Epithelial cell of umbilical artery (primary cell): ENCODE results near the gene SIGLECL1. TPM values are rescaled to one million over a fixed set of nuclear protein-coding genes. Genes with fewer than 3 reads are reported as not detected.

ENCODE experiments used
- total RNA-seq: library from RNA; depleted of rRNA; stranded (reverse); fragments of >200 nt; gene quantifications from 2 replicates; pipeline ENCODE4 v1.2.3, GENCODE V29; 2014

The SIGLECL1 gene
- not detected in 2 replicates for total RNA-seq

DNA sequence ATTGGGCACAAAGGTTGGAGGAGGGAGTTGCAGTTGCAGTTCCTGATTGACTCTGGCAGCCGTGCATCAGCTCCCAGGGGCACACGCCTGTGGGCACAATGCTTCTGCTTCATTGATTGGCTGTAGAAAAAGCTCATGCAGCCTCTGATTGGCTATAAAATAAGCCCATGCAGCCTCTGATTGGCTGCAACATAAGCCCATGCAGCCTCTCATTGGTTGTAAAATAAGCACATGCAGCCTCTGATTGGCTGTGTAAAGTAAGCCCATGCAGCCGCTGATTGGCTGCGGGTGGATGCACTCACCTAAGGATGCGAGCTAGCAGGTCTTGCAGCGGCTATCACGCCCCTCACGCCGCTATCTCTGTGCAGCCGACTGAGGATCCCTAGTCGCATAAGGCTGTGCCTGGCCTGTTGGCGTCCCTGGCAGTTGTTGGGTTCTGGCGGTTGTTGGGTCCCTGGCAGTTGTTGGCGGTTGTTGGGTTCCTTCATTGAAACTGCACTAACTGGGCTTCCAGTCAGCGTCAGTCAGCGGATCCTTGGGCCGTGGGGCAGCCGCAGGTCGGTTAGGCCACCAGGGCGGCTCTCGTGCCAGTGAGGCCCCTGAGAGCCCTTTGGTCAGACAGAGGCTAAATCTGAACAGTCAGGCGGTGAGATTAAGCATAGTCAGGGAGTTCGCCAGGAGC, at the start of gene SIGLECL1:
Gene SIGLECL1, plus strand, starts transcription at position 295 of the 682 bp plus-strand sequence. CDS start 12,993 bp downstream, outside the sequence.

DNA sequence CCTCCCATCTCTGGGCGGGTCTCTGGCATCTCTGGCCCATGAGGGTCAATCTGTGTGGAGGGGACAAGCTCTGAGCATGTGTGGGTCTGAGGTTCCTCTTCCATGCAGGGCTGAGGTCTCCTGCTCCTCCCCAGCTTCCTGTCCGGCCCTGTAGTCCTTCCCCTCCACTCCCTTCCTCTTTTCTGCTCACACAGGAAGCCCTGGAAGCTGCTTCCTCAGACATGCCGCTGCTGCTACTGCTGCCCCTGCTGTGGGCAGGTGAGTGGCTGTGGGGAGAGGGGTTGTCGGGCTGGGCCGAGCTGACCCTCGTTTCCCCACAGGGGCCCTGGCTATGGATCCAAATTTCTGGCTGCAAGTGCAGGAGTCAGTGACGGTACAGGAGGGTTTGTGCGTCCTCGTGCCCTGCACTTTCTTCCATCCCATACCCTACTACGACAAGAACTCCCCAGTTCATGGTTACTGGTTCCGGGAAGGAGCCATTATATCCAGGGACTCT, 25.9 kb upstream of the SIGLECL1 start, which contains the start of gene CD33:
Gene CD33, plus strand, starts transcription at position 183 of the 496 bp plus-strand sequence. Its CDS starts 39 bp downstream, at position 222.

DNA sequence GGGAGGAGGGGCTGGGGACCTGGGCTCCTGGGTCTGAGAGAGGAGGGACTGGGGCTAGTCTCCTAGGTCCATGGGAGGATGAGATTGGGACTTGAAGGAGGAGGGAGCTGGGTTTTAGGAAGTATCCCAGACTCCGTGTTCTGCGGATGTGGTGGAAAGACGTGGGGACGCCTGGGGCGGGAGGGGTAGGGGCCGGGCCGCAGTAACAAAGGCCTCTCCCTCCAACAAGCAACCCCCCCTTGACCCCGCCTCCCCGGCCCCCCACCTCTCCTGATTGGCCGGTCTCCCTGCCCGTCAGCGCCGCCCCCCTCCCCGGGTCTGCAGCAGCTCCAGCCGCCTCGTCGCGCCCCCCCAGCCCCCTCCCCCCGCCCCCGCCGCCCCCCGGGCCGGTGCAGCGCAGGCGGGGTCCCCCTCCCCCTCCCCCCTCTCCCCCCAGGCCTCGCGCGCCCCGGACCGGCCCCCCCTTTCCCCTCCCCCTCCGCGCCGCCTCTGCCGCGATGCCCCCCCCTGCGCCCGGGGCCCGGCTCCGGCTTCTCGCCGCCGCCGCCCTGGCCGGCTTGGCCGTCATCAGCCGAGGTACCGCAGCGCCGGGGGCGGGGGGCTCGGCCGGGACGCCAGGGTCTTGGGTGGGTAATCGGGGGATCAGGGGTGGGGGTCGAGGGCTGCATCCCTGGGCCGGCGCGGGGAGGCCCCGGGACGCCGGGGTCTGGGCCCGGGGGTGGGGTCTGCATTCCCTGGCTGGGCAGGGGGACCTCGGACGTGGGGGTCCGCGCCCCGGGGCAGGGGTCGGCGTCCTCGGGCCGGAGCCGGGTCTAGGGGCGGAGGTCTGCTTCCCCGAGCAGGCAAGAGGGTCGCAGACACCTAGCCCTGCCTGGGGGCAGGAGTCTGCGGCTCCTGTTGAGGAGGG, 60.7 kb downstream of the SIGLECL1 start, which contains the start of gene IGLON5:
Gene IGLON5, plus strand, starts transcription at position 294 of the 907 bp plus-strand sequence. Its CDS starts 204 bp downstream, at position 498.

Other genes with a start within 250 kb of the SIGLECL1 start
- not detected in 2 replicates for gene KLK8, start 249.5 kb upstream of the SIGLECL1 start, total RNA-seq
- gene KLK10, start 231.4 kb upstream of the SIGLECL1 start, total RNA-seq, result not detected in 2 replicates
- gene KLK11, start 224.5 kb upstream of the SIGLECL1 start, total RNA-seq, result not detected in 2 replicates
- gene KLK12, start 216.1 kb upstream of the SIGLECL1 start, total RNA-seq, result not detected in 2 replicates
- gene KLK13, start 186.0 kb upstream of the SIGLECL1 start, total RNA-seq, result not detected in 2 replicates
- gene KLK14, start 168.2 kb upstream of the SIGLECL1 start, total RNA-seq, result under 0.01 TPM in 1 of 2 replicates, not detected in the other
- 9.7 and 10.8 TPM in 2 replicates for gene CTU1, start 142.7 kb upstream of the SIGLECL1 start, total RNA-seq
- gene SIGLEC9, start 126.2 kb upstream of the SIGLECL1 start, total RNA-seq, result not detected in 2 replicates
- gene SIGLEC7, start 108.8 kb upstream of the SIGLECL1 start, total RNA-seq, result not detected in 2 replicates
- not detected in 2 replicates for gene CD33, start 26.0 kb upstream of the SIGLECL1 start, total RNA-seq
- not detected in 2 replicates for gene IGLON5, start 60.6 kb downstream of the SIGLECL1 start, total RNA-seq
- gene VSIG10L, start 91.1 kb downstream of the SIGLECL1 start, total RNA-seq, result under 0.01 and 0.15 TPM in 2 replicates
- gene ETFB, start 115.3 kb downstream of the SIGLECL1 start, total RNA-seq, result 86.7 and 119 TPM in 2 replicates
- not detected in 2 replicates for gene CLDND2, start 117.9 kb downstream of the SIGLECL1 start, total RNA-seq
- not detected in 2 replicates for gene NKG7, start 121.6 kb downstream of the SIGLECL1 start, total RNA-seq
- gene LIM2, start 136.9 kb downstream of the SIGLECL1 start, total RNA-seq, result not detected in 2 replicates
- not detected in 2 replicates for gene C19orf84, start 139.5 kb downstream of the SIGLECL1 start, total RNA-seq
- not detected in 2 replicates for gene SIGLEC10, start 166.6 kb downstream of the SIGLECL1 start, total RNA-seq
- not detected in 2 replicates for gene SIGLEC8, start 207.4 kb downstream of the SIGLECL1 start, total RNA-seq
- not detected in 2 replicates for gene CEACAM18, start 227.5 kb downstream of the SIGLECL1 start, total RNA-seq